SU-DHL-6 (cell line): ENCODE data around the gene CRYBG3.

Experiments used
- H2AFZ ChIP-seq: fragments of 200-600 bp; sonication (generic); 2 replicates; pipeline ENCODE4 v1.6.1; 2014; ENCODE audit warnings: low read depth, mild to moderate bottlenecking, moderate library complexity, mixed read lengths, antibody characterized with exemption, low read length; ENCODE audit not compliant: severe bottlenecking
- H3F3A ChIP-seq: fragments of 200-600 bp; shearing (Covaris generic); 2 replicates; pipeline ENCODE4 v1.6.0; 2016; ENCODE audit warnings: antibody characterized with exemption, mild to moderate bottlenecking; ENCODE audit not compliant: insufficient read depth
- H3K27ac ChIP-seq: fragments of 200-600 bp; sonication (generic); 2 replicates; pipeline ENCODE4 v1.5.1; 2016; ENCODE audit warnings: low read depth, mild to moderate bottlenecking, low read length, moderate library complexity, mixed read lengths
- H3K27me3 ChIP-seq: fragments of 200-600 bp; sonication (generic), shearing (Covaris generic); 2 replicates; pipeline ENCODE4 v1.6.0; 2014; ENCODE audit warnings: mild to moderate bottlenecking, low read length
- H3K36me3 ChIP-seq: fragments of 200-600 bp; sonication (generic); 2 replicates; pipeline ENCODE4 v1.6.1; 2014; ENCODE audit warnings: mild to moderate bottlenecking, low read length, mixed read lengths
- H3K4me2 ChIP-seq: fragments of 300-600, 200-600 bp; shearing (Covaris generic), sonication (generic); 2 replicates; pipeline ENCODE4 v1.6.0; 2014; ENCODE audit warnings: low read length, low read depth, mild to moderate bottlenecking; ENCODE audit not compliant: poor library complexity, severe bottlenecking
- H3K4me3 ChIP-seq: fragments of 200-600 bp; sonication (generic); 2 replicates; pipeline ENCODE4 v1.5.1; 2014; ENCODE audit warnings: antibody characterized with exemption, low read length, mild to moderate bottlenecking, mixed read lengths; ENCODE audit not compliant: insufficient read depth, poor library complexity, severe bottlenecking
- H3K79me2 ChIP-seq: fragments of 200-600 bp; sonication (generic); 2 replicates; pipeline ENCODE4 v1.6.1; 2014; ENCODE audit warnings: mild to moderate bottlenecking, low read length, moderate library complexity; ENCODE audit not compliant: insufficient read depth
- H3K9ac ChIP-seq: fragments of 200-600 bp; sonication (generic); 2 replicates; pipeline ENCODE4 v1.7.0; 2014; ENCODE audit warnings: mild to moderate bottlenecking, low read length
- H3K9me2 ChIP-seq: fragments of 200-600 bp; sonication (generic); replicated peaks from 2 replicates; pipeline ENCODE4 v1.6.1; 2014; ENCODE audit warnings: low read length; ENCODE audit not compliant: insufficient read depth
- H3K9me3 ChIP-seq: fragments of 200-600 bp; sonication (generic); 2 replicates; pipeline ENCODE4 v1.6.1; 2014; ENCODE audit warnings: low read length, mixed read lengths; ENCODE audit not compliant: insufficient read depth
- H4K20me1 ChIP-seq: fragments of 200-600 bp; sonication (generic); 2 replicates; pipeline ENCODE4 v1.6.1; 2014; ENCODE audit warnings: low read depth, mild to moderate bottlenecking, antibody characterized with exemption, low read length, moderate library complexity, mixed read lengths
- CTCF ChIP-seq: fragments of 200-600 bp; sonication (generic); IDR thresholded peaks from one replicate; pipeline ENCODE4 v1.5.1; 2017; ENCODE audit warnings: antibody characterized with exemption, mild to moderate bottlenecking, low read length, moderate library complexity; ENCODE audit not compliant: insufficient read depth, poor library complexity, severe bottlenecking
- EZH2phosphoT487 ChIP-seq: fragments of 200-600 bp; sonication (generic), shearing (Covaris generic); conservative IDR thresholded peaks from 2 replicates; pipeline ENCODE4 v1.6.1; 2018; ENCODE audit warnings: mild to moderate bottlenecking, antibody characterized with exemption, low read length, moderate library complexity, mixed read lengths

The CRYBG3 gene

GRCh38 chr3:97972976-97973375, 151.2 kb downstream of the CRYBG3 start:
- peak overlapping the region; percentile 55; the same call in 1 of the 2 replicates for H3K9ac ChIP-seq
- peaks cover 9% of the 10 kb centered on the region; the same call in 1 of the 2 replicates for H3F3A ChIP-seq
- H3K36me3 ChIP-seq, result no peaks in the 10 kb centered on the region
- H3K4me2 ChIP-seq, result peak overlapping the region; percentile 75
- no peaks in the 10 kb centered on the region for H3K9me2 ChIP-seq
- no peaks in the 10 kb centered on the region for H3K9me3 ChIP-seq
- H2AFZ ChIP-seq, result peak overlapping the region; percentile 76
- H3K79me2 ChIP-seq, result peaks cover 38% of the 10 kb centered on the region
- H3K27me3 ChIP-seq, result no peaks in the 10 kb centered on the region
- no peak for TF ChIP-seq EZH2phosphoT487
- no peak for TF ChIP-seq CTCF
- no peak overlapping the region for H3K4me3 ChIP-seq
- no peak overlapping the region for H3K27ac ChIP-seq
- H4K20me1 ChIP-seq, result no peaks in the 10 kb centered on the region

GRCh38 chr3:97974996-97975395, 153.2 kb downstream of the CRYBG3 start:
- Histone ChIP-seq H3K4me3 (no peak overlapping the region), H2AFZ (no peak overlapping the region), H3K27ac (no peak overlapping the region), H3K4me2 (no peak overlapping the region), H3K9me2 (no peaks in the 10 kb centered on the region), H3F3A (peaks cover 9% of the 10 kb centered on the region; the same call in 1 of the 2 replicates), H3K79me2 (peaks cover 18% of the 10 kb centered on the region), H3K9me3 (no peaks in the 10 kb centered on the region), H3K36me3 (no peaks in the 10 kb centered on the region), H3K9ac (no peak overlapping the region), H4K20me1 (no peaks in the 10 kb centered on the region), H3K27me3 (no peaks in the 10 kb centered on the region)
- TF ChIP-seq CTCF, result no peak

- H3K27ac ChIP-seq, result no peak overlapping the region
- H3K36me3 ChIP-seq, result no peaks in the 10 kb centered on the region
- no peak overlapping the region for H3K4me2 ChIP-seq
- H3K9me3 ChIP-seq, result no peaks in the 10 kb centered on the region
- no peak overlapping the region for H2AFZ ChIP-seq
- no peaks in the 10 kb centered on the region for H3K27me3 ChIP-seq
- peaks cover 13% of the 10 kb centered on the region for H3K79me2 ChIP-seq
- 0 out of 2 replicates have a peak, but pooled peaks cover 4% of the 10 kb centered on the region for H3F3A ChIP-seq
- H4K20me1 ChIP-seq, result no peaks in the 10 kb centered on the region
- H3K9ac ChIP-seq, result no peak overlapping the region
- TF ChIP-seq EZH2phosphoT487 (no peak), CTCF (peak; percentile 10)
- H3K4me3 ChIP-seq, result no peak overlapping the region
- no peaks in the 10 kb centered on the region for H3K9me2 ChIP-seq
Measured at GRCh38 chr3:97975466-97975865, 153.7 kb downstream of the CRYBG3 start.
